MCF 10A (cell line): ENCODE measurements around the gene BCL2L11. TPM values are rescaled to one million over a fixed set of nuclear protein-coding genes. Genes with fewer than 3 reads are reported as not detected.

Experiments
- BruUV-seq: library from RNA; stranded (reverse); fragments of 400-500 nt; replicated peaks from 2 replicates; lab custom pipeline; 2021; lab: Mats Ljungman, UMichigan
- CTCF ChIA-PET: fragments of 300-600 bp; sonication (Branson Sonifier 250); formaldehyde crosslinking; extraction: SDS; loops from one replicate; lab custom pipeline; 2021; ENCODE audit warnings: antibody characterized with exemption, inconsistent platforms; lab: Yijun Ruan, JAX
- POLR2A ChIA-PET: fragments of 300-600, 350-650 bp; sonication (Branson Sonifier 250); formaldehyde crosslinking; extraction: SDS; loops from one replicate; lab custom pipeline; 2020; ENCODE audit warnings: antibody characterized with exemption, inconsistent platforms; lab: Yijun Ruan, JAX
- DNase-seq: peaks from one replicate; pipeline ENCODE4 v3.0.0-alpha.2; 2018; ENCODE audit not compliant: unreplicated experiment
- H3K27ac Mint-ChIP-seq: one replicate; pipeline ENCODE4 v1.8.0; 2022; ENCODE audit warnings: mild to moderate bottlenecking, low read depth, mixed read lengths; ENCODE audit not compliant: unreplicated experiment
- H3K27me3 Mint-ChIP-seq: one replicate; pipeline ENCODE4 v1.8.0; 2022; ENCODE audit warnings: mixed read lengths; ENCODE audit not compliant: insufficient read depth, unreplicated experiment
- H3K36me3 Mint-ChIP-seq: one replicate; pipeline ENCODE4 v1.8.0; 2022; ENCODE audit warnings: mild to moderate bottlenecking, moderate library complexity, mixed read lengths; ENCODE audit not compliant: insufficient read depth, unreplicated experiment
- H3K4me1 Mint-ChIP-seq: one replicate; pipeline ENCODE4 v1.8.0; 2022; ENCODE audit warnings: mixed read lengths; ENCODE audit not compliant: insufficient read depth, unreplicated experiment
- H3K4me3 Mint-ChIP-seq: one replicate; pipeline ENCODE4 v1.8.0; 2022; ENCODE audit warnings: mild to moderate bottlenecking, moderate library complexity, mixed read lengths; ENCODE audit not compliant: unreplicated experiment
- H3K9me3 Mint-ChIP-seq: one replicate; pipeline ENCODE4 v1.8.0; 2022; ENCODE audit warnings: mixed read lengths; ENCODE audit not compliant: unreplicated experiment
- CTCF ChIP-seq: fragments of 200-600 bp; IDR thresholded peaks from one replicate; pipeline ENCODE4 v1.8.0; 2022; ENCODE audit warnings: antibody characterized with exemption, mild to moderate bottlenecking; ENCODE audit not compliant: unreplicated experiment
- intact Hi-C: fragments of 100-400 bp; cut with micrococcal nuclease; formaldehyde crosslinking; loops from 2 replicates; pipeline ENCODE4 v1.14.1; 2022
- total RNA-seq: library from RNA; stranded (reverse); gene quantifications from 2 replicates; pipeline ENCODE4 v1.2.3, GENCODE V29; 2022

BCL2L11 gene
- total RNA-seq, 1 experiment from 2014 or later: 5.8 TPM

DNA sequence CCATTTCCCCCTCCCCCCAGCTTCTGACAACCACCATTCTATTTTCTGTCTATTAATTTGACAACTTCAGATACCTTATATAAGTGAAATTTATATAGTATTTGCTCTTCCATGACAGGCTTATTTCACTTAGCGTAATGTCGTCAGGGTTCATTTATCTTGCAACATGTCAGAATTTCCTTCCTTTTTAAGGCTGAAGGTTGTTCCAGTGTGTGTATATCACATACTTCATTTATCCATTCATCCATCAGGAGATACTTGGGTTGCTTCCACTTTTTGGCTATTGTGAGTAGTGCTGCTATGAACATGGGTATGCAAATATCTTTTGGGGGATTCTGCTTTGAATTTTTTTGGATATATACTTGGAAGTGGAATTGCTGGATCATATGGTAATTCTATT is 7.4 kb downstream of the BCL2L11 start:
- no peak overlapping the region for H3K27ac Mint-ChIP-seq
- BruUV-seq: no TSS peak
- DNase-seq: no peak
- intact Hi-C loops: no loop called here
- ChIA-PET POLR2A (no interaction called here), CTCF (no interaction called here)
- H3K4me3 Mint-ChIP-seq: no peak overlapping the region
- no peaks in the 10 kb centered on the region for H3K27me3 Mint-ChIP-seq
- no peaks in the 10 kb centered on the region for H3K9me3 Mint-ChIP-seq
- peaks cover 91% of the 10 kb centered on the region for H3K36me3 Mint-ChIP-seq
- H3K4me1 Mint-ChIP-seq: peaks cover 23% of the 10 kb centered on the region
- TF ChIP-seq CTCF: no peak

- intact Hi-C loops: no loop called here
- DNase-seq: no peak
- Mint-ChIP-seq H3K9me3 (no peaks in the 10 kb centered on the region), H3K4me1 (peaks cover 25% of the 10 kb centered on the region), H3K27me3 (no peaks in the 10 kb centered on the region), H3K4me3 (no peak overlapping the region), H3K36me3 (peaks cover 65% of the 10 kb centered on the region), H3K27ac (no peak overlapping the region)
- POLR2A ChIA-PET: interaction anchor here (1.0 to 3.1 kb wide), 3 partner anchors 10 to 13 kb away, joined by 3 to 16 read pairs (median 4); partner anchors contain the start of gene BCL2L11
- BruUV-seq: no TSS peak
- TF ChIP-seq CTCF: no peak
- CTCF ChIA-PET: interaction anchor here (1.2 to 1.8 kb wide), 3 partner anchors 9 to 35 kb away, joined by 4 to 6 read pairs (median 6); no protein-coding TSS in a partner anchor
Measured at GRCh38 chr2:111133603-111134002, 12.9 kb downstream of the BCL2L11 start.

GRCh38 chr2:111134055-111134454 is 13.3 kb downstream of the BCL2L11 start:
- peaks cover 25% of the 10 kb centered on the region for H3K4me1 Mint-ChIP-seq
- ChIA-PET CTCF (interaction anchor here (0.6 to 1.4 kb wide), 3 partner anchors 10 to 431 kb away, joined by 3 to 4 read pairs (median 4); no protein-coding TSS in a partner anchor), POLR2A (interaction anchor here (1.0 kb wide), 1 partner anchor 13 kb away, joined by 4 read pairs; the partner anchor contains the start of gene BCL2L11)
- no peak for DNase-seq
- intact Hi-C loops: no loop called here
- no TSS peak for BruUV-seq
- H3K9me3 Mint-ChIP-seq: no peaks in the 10 kb centered on the region
- H3K36me3 Mint-ChIP-seq: peaks cover 60% of the 10 kb centered on the region
- no peak overlapping the region for H3K27ac Mint-ChIP-seq
- no peaks in the 10 kb centered on the region for H3K27me3 Mint-ChIP-seq
- H3K4me3 Mint-ChIP-seq: no peak overlapping the region
- no peak for TF ChIP-seq CTCF

DNA sequence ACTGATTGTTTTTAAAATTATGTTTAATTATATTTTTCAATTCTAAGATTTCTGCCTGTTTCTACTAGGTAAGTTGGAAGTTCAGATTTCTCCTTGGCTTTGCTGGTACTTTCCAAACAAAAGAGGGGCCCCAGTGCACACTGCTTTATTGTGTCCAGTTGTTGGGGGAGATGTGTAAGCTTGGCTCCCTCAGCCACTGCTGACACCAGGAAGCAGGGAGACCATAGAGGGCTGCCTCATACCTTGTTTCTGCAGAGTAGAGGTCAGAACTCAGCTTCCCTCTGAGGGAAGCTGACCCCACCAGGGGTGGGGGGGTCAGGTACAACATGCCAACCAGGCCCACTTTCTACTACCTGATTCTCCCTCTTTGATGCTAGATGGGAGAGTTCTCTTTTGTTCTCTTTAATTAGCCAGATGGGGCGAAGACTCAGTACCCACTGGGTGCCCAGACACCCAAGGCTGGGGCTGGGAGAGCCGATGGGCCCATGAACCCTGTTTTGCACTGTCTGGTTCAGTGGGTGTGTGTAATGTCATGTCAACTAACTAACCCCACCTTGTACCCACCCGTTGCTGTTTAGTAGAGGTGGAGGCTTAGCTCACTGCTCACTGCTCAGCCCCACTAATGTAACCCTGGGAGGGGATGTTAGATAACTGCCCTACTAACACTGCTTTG is 14.7 kb downstream of the BCL2L11 start:
- Mint-ChIP-seq H3K9me3 (no peaks in the 10 kb centered on the region), H3K4me3 (no peak overlapping the region), H3K27ac (no peak overlapping the region), H3K27me3 (no peaks in the 10 kb centered on the region), H3K36me3 (peaks cover 52% of the 10 kb centered on the region), H3K4me1 (peaks cover 36% of the 10 kb centered on the region)
- ChIA-PET CTCF (interaction anchor here (0.7 kb wide), 1 partner anchor 10 kb away, joined by 3 read pairs; no protein-coding TSS in a partner anchor), POLR2A (no interaction called here)
- no TSS peak for BruUV-seq
- intact Hi-C loops: no loop called here
- TF ChIP-seq CTCF: no peak
- DNase-seq: no peak
